ENCODE results near the gene EXOC3L2. TPM values are rescaled to one million over a fixed set of nuclear protein-coding genes. Genes with fewer than 3 reads are reported as not detected.

EXOC3L2 gene
- total RNA-seq, 2 experiments from 2014 or later, result not detected

- ChIA-PET CTCF (no interaction called here), POLR2A (no interaction called here)
- DNase-seq (no peak), ATAC-seq (ENCODE audit: poor library complexity) (no peak)
- H3K9me3 ChIP-seq (ENCODE audit: control insufficient read depth in 1 of 2, insufficient read depth in 1 of 2, low read length in 2 of 2), result peaks cover 0 to 6% of the 10 kb centered on the region in 2 experiments
- Mint-ChIP-seq H3K4me1 (ENCODE audit: low read depth) (no peaks in the 10 kb centered on the region), H3K27ac (no peak overlapping the region), H3K27me3 (no peaks in the 10 kb centered on the region), H3K9me3 (no peaks in the 10 kb centered on the region), H3K36me3 (ENCODE audit: low read depth) (peaks cover 75% of the 10 kb centered on the region), H3K4me3 (no peak overlapping the region)
- intact Hi-C loops (cut with DNase I, micrococcal nuclease), result no loop called here
- no peaks in the 10 kb centered on the region for H3K27me3 ChIP-seq (ENCODE audit: control insufficient read depth in 1 of 2, insufficient read depth in 2 of 2, low read length in 2 of 2)
- TF ChIP-seq, protein P1, sequence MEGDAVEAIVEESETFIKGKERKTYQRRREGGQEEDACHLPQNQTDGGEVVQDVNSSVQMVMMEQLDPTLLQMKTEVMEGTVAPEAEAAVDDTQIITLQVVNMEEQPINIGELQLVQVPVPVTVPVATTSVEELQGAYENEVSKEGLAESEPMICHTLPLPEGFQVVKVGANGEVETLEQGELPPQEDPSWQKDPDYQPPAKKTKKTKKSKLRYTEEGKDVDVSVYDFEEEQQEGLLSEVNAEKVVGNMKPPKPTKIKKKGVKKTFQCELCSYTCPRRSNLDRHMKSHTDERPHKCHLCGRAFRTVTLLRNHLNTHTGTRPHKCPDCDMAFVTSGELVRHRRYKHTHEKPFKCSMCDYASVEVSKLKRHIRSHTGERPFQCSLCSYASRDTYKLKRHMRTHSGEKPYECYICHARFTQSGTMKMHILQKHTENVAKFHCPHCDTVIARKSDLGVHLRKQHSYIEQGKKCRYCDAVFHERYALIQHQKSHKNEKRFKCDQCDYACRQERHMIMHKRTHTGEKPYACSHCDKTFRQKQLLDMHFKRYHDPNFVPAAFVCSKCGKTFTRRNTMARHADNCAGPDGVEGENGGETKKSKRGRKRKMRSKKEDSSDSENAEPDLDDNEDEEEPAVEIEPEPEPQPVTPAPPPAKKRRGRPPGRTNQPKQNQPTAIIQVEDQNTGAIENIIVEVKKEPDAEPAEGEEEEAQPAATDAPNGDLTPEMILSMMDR (IDR thresholded peaks at IDR 0.05), result no peak
- H3K4me3 ChIP-seq (ENCODE audit: low read length), result no peak overlapping the region
- H3K27ac ChIP-seq (ENCODE audit: low read depth in 1 of 2, low read length in 2 of 2), result no peak overlapping the region
- no peaks in the 10 kb centered on the region for H3K4me1 ChIP-seq (ENCODE audit: insufficient read depth, low read length)
- H3K36me3 ChIP-seq (ENCODE audit: insufficient read depth, low read length), result peaks cover 40% of the 10 kb centered on the region
Measured at GRCh38 chr19:45291834-45292233, 46.6 kb upstream of the EXOC3L2 start.

GRCh38 chr19:45290381-45290931, 45.2 kb upstream of the EXOC3L2 start:
- no peaks in the 10 kb centered on the region for H3K4me1 Mint-ChIP-seq (ENCODE audit: low read depth)
- ATAC-seq (ENCODE audit: poor library complexity), result no peak
- TF ChIP-seq, protein P1 (IDR thresholded peaks at IDR 0.05), result no peak

GRCh38 chr19:45283443-45284033, 38.3 kb upstream of the EXOC3L2 start:
- H3K27ac ChIP-seq (ENCODE audit: low read depth in 1 of 2, low read length in 2 of 2), result no peak overlapping the region
- H3K4me1 ChIP-seq (ENCODE audit: insufficient read depth, low read length), result no peaks in the 10 kb centered on the region
- Mint-ChIP-seq H3K9me3 (no peaks in the 10 kb centered on the region), H3K27ac (no peak overlapping the region), H3K36me3 (ENCODE audit: low read depth) (peaks cover 52% of the 10 kb centered on the region), H3K27me3 (no peaks in the 10 kb centered on the region), H3K4me1 (ENCODE audit: low read depth) (no peaks in the 10 kb centered on the region), H3K4me3 (no peak overlapping the region)
- peaks cover 38% of the 10 kb centered on the region for H3K36me3 ChIP-seq (ENCODE audit: insufficient read depth, low read length)
- ChIA-PET POLR2A (no interaction called here), CTCF (no interaction called here)
- H3K27me3 ChIP-seq (ENCODE audit: control insufficient read depth in 1 of 2, insufficient read depth in 2 of 2, low read length in 2 of 2), result no peaks in the 10 kb centered on the region
- H3K4me3 ChIP-seq (ENCODE audit: low read length), result no peak overlapping the region
- no peak for ATAC-seq (ENCODE audit: poor library complexity)
- H3K9me3 ChIP-seq (ENCODE audit: control insufficient read depth in 1 of 2, insufficient read depth in 1 of 2, low read length in 2 of 2), result peaks cover 0 to 3% of the 10 kb centered on the region in 2 experiments
- intact Hi-C loops (cut with DNase I, micrococcal nuclease), result no loop called here
- DNase-seq, result peak in 2 of 14 experiments; percentile 12 to 35
- TF ChIP-seq, protein P1 (IDR thresholded peaks at IDR 0.05), result no peak

More at GRCh38 chr19:45290381-45290931, 45.2 kb upstream of the EXOC3L2 start:
- ChIA-PET CTCF (no interaction called here), POLR2A (no interaction called here)
- no peaks in the 10 kb centered on the region for H3K27me3 ChIP-seq (ENCODE audit: control insufficient read depth in 1 of 2, insufficient read depth in 2 of 2, low read length in 2 of 2)
- no peak for DNase-seq
- peaks cover 0 to 6% of the 10 kb centered on the region in 2 experiments for H3K9me3 ChIP-seq (ENCODE audit: control insufficient read depth in 1 of 2, insufficient read depth in 1 of 2, low read length in 2 of 2)
- intact Hi-C loops (cut with DNase I, micrococcal nuclease), result no loop called here
- Mint-ChIP-seq H3K9me3 (no peaks in the 10 kb centered on the region), H3K27me3 (no peaks in the 10 kb centered on the region), H3K4me3 (no peak overlapping the region), H3K27ac (no peak overlapping the region), H3K36me3 (ENCODE audit: low read depth) (peaks cover 75% of the 10 kb centered on the region)
- H3K4me1 ChIP-seq (ENCODE audit: insufficient read depth, low read length), result no peaks in the 10 kb centered on the region
- peaks cover 35% of the 10 kb centered on the region for H3K36me3 ChIP-seq (ENCODE audit: insufficient read depth, low read length)
- no peak overlapping the region for H3K27ac ChIP-seq (ENCODE audit: low read depth in 1 of 2, low read length in 2 of 2)
- H3K4me3 ChIP-seq (ENCODE audit: low read length), result no peak overlapping the region

Data from CD4-positive, alpha-beta T cell (primary cell).